ENCODE data around the gene CDRT15L2. TPM values are rescaled to one million over a fixed set of nuclear protein-coding genes. Genes with fewer than 3 reads are reported as not detected.

Gene CDRT15L2
- not detected for total RNA-seq

GRCh38 chr17:20579424-20579823 lies at the start of gene CDRT15L2:
Gene CDRT15L2 (plus strand): TSS chr17:20579724. CDS start chr17:20579744, 20 bp downstream.

Small RNAs within 50 kb of the gene (small RNA-seq; reads per million reads assigned to genes)
- gene AC015818.1 (ENCODE audit: low replicate concordance) (not detected), gene AC087499.1 (ENCODE audit: low replicate concordance) (not detected), gene AC087499.3 (ENCODE audit: low replicate concordance) (not detected)

Other genes with a start within 250 kb of the CDRT15L2 start
- not detected for gene LGALS9B, start 112.2 kb upstream of the CDRT15L2 start, total RNA-seq

All from metanephros (tissue), 2 donors.